DOHH2 (cell line): ENCODE results near the gene HIPK1.

ENCODE experiments used
- H3F3A ChIP-seq: fragments of 200-600 bp; sonication (generic), shearing (Covaris generic); 2 replicates; pipeline ENCODE4 v1.6.0; 2016; ENCODE audit warnings: antibody characterized with exemption, mild to moderate bottlenecking; ENCODE audit not compliant: control insufficient read depth, insufficient read depth
- H3K27ac ChIP-seq: fragments of 200-600 bp; sonication (generic); 2 replicates; pipeline ENCODE4 v1.5.1; 2014; ENCODE audit warnings: low read depth, mild to moderate bottlenecking, low read length, moderate library complexity
- H3K27me3 ChIP-seq: fragments of 200-600 bp; sonication (generic); 2 replicates; pipeline ENCODE4 v1.6.1; 2014; ENCODE audit warnings: mild to moderate bottlenecking, low read length, mixed read lengths; ENCODE audit not compliant: control insufficient read depth
- H3K36me3 ChIP-seq: fragments of 200-600 bp; sonication (generic); 2 replicates; pipeline ENCODE4 v1.6.1; 2014; ENCODE audit warnings: mild to moderate bottlenecking, low read length, moderate library complexity, mixed read lengths; ENCODE audit not compliant: control insufficient read depth
- H3K4me1 ChIP-seq: fragments of 200-600 bp; sonication (generic); 2 replicates; pipeline ENCODE4 v1.6.1; 2014; ENCODE audit warnings: mild to moderate bottlenecking, low read length, mixed read lengths; ENCODE audit not compliant: control insufficient read depth
- H3K4me2 ChIP-seq: fragments of 200-600 bp; sonication (generic); 2 replicates; pipeline ENCODE4 v1.6.0; 2014; ENCODE audit warnings: mild to moderate bottlenecking, low read length, moderate library complexity
- H3K4me3 ChIP-seq: fragments of 200-600 bp; sonication (generic); 2 replicates; pipeline ENCODE4 v1.5.1; 2014; ENCODE audit warnings: mild to moderate bottlenecking, low read length, mixed read lengths
- H3K79me2 ChIP-seq: fragments of 200-600 bp; sonication (generic); 2 replicates; pipeline ENCODE4 v1.6.1; 2014; ENCODE audit warnings: mild to moderate bottlenecking, low read length, mixed read lengths; ENCODE audit not compliant: control insufficient read depth
- H3K9me2 ChIP-seq: fragments of 200-600 bp; sonication (generic); replicated peaks from 2 replicates; pipeline ENCODE4 v1.6.1; 2014; ENCODE audit warnings: mild to moderate bottlenecking, low read length, mixed read lengths; ENCODE audit not compliant: control insufficient read depth
- H3K9me3 ChIP-seq: fragments of 200-600 bp; sonication (generic); 2 replicates; pipeline ENCODE4 v1.6.1; 2014; ENCODE audit warnings: antibody characterized with exemption, low read length, mixed read lengths; ENCODE audit not compliant: control insufficient read depth, insufficient read depth
- H4K20me1 ChIP-seq: fragments of 200-600 bp; sonication (generic); 2 replicates; pipeline ENCODE4 v1.6.0; 2014; ENCODE audit warnings: low read depth, mild to moderate bottlenecking, antibody characterized with exemption, low read length, moderate library complexity; ENCODE audit not compliant: control insufficient read depth, insufficient read depth
- EZH2phosphoT487 ChIP-seq: fragments of 200-600 bp; sonication (generic); IDR thresholded peaks from 2 replicates; pipeline ENCODE4 v1.6.1; 2017; ENCODE audit warnings: borderline replicate concordance, mild to moderate bottlenecking, antibody characterized with exemption, low read length, moderate library complexity, mixed read lengths
- TF ChIP-seq, protein P1 (sequence below): fragments of 200-600 bp; sonication (generic); IDR thresholded peaks from one replicate; pipeline ENCODE4 v1.5.1; 2014; ENCODE audit warnings: antibody characterized with exemption, mild to moderate bottlenecking, low read depth, low read length; ENCODE audit not compliant: poor library complexity, severe bottlenecking

The HIPK1 gene

DNA sequence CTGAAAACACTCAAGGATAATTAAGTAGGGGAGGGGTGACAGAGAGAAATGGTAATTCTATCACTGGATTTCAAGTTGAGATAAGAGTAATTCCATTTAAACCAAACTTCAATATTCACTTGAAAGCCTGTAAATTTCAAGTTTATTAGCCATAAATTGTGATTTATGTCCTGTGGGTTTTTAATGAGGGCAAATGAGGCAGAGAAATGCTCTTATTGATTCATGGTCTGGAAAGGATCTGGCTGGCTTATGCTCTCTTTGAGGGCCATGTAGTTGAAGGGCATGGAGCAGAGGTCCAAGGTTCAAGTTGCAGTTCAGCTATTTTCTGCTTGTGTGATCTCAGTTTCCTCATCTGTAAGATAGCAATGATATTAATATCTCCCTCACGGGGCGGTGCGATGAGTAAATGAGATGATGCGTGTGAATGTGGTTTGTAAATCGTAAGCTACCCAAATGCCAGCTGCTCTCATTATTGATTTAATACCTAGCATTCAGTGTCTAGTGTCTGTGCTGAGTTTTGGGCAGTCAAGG lies 62.4 kb downstream of the HIPK1 start:
- Histone ChIP-seq H3K36me3 (no peaks in the 10 kb centered on the region), H4K20me1 (no peaks in the 10 kb centered on the region), H3K4me1 (no peaks in the 10 kb centered on the region), H3K4me3 (no peak overlapping the region), H3K4me2 (no peak overlapping the region), H3K9me2 (no peaks in the 10 kb centered on the region), H3K79me2 (no peaks in the 10 kb centered on the region), H3K27ac (no peak overlapping the region), H3F3A (no peaks in the 10 kb centered on the region), H3K27me3 (0 out of 2 replicates have a peak, but pooled peaks cover 2% of the 10 kb centered on the region), H3K9me3 (peaks cover 12% of the 10 kb centered on the region)
- no peak for TF ChIP-seq EZH2phosphoT487
- TF ChIP-seq, protein P1, sequence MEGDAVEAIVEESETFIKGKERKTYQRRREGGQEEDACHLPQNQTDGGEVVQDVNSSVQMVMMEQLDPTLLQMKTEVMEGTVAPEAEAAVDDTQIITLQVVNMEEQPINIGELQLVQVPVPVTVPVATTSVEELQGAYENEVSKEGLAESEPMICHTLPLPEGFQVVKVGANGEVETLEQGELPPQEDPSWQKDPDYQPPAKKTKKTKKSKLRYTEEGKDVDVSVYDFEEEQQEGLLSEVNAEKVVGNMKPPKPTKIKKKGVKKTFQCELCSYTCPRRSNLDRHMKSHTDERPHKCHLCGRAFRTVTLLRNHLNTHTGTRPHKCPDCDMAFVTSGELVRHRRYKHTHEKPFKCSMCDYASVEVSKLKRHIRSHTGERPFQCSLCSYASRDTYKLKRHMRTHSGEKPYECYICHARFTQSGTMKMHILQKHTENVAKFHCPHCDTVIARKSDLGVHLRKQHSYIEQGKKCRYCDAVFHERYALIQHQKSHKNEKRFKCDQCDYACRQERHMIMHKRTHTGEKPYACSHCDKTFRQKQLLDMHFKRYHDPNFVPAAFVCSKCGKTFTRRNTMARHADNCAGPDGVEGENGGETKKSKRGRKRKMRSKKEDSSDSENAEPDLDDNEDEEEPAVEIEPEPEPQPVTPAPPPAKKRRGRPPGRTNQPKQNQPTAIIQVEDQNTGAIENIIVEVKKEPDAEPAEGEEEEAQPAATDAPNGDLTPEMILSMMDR = no peak

DNA sequence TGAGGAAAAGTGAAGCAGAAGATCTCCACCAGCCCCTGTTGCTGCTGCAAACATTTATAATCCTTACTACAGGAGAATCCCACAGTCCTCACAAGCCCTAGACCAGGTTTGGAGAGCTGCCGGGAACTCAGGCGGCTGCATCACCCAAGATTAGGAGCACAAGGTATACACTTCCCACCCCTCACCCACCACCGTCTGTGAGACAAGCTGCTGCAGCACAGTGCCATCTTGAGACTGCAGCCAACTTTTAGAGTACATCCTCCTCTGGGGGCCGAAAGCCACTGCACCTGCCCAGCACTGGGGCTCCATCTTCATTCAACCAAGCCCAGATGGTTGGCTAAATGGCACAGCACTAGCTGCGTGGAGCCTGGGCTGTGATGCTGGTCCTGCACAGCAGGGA lies 63.9 kb downstream of the HIPK1 start:
- H3K9me2 ChIP-seq = no peaks in the 10 kb centered on the region
- H3K27ac ChIP-seq = no peak overlapping the region
- H3F3A ChIP-seq = no peaks in the 10 kb centered on the region
- no peaks in the 10 kb centered on the region for H3K36me3 ChIP-seq
- TF ChIP-seq, protein P1 = no peak
- no peak for TF ChIP-seq EZH2phosphoT487
- no peak overlapping the region for H3K4me2 ChIP-seq
- no peaks in the 10 kb centered on the region for H4K20me1 ChIP-seq
- H3K27me3 ChIP-seq = 0 out of 2 replicates have a peak, but pooled peaks cover 2% of the 10 kb centered on the region
- no peaks in the 10 kb centered on the region for H3K4me1 ChIP-seq
- no peaks in the 10 kb centered on the region for H3K79me2 ChIP-seq
- H3K4me3 ChIP-seq = no peak overlapping the region
- H3K9me3 ChIP-seq = peaks cover 12% of the 10 kb centered on the region

- TF ChIP-seq, protein P1 = no peak
- no peak for TF ChIP-seq EZH2phosphoT487
- Histone ChIP-seq H3K9me2 (no peaks in the 10 kb centered on the region), H3K4me1 (no peaks in the 10 kb centered on the region), H3K4me3 (no peak overlapping the region), H3K9me3 (peaks cover 12% of the 10 kb centered on the region), H3K27ac (no peak overlapping the region), H3K36me3 (no peaks in the 10 kb centered on the region), H3K79me2 (no peaks in the 10 kb centered on the region), H3K27me3 (0 out of 2 replicates have a peak, but pooled peaks cover 2% of the 10 kb centered on the region), H4K20me1 (no peaks in the 10 kb centered on the region), H3K4me2 (no peak overlapping the region), H3F3A (no peaks in the 10 kb centered on the region)
Observed at GRCh38 chr1:113993766-113994165, 64.6 kb downstream of the HIPK1 start.
